ENCODE results near the gene SULT2B1. TPM values are rescaled to one million over a fixed set of nuclear protein-coding genes. Genes with fewer than 3 reads are reported as not detected.
"Not testable (repeated sequence)": the region's sequence is repeated elsewhere in the genome, so short reads cannot be mapped to it uniquely, and the experiment has no call there.

SULT2B1 gene
- total RNA-seq, 2 donors from 2014 or later, result 1.4 to 7.7 TPM

GRCh38 chr19:48629297-48629598, 77.3 kb downstream of the SULT2B1 start:
- Histone ChIP-seq H3K4me1 (peaks cover 40% of the 10 kb centered on the region), H3K4me3 (no peak overlapping the region), H3K36me3 (no peaks in the 10 kb centered on the region), H3K27me3 (no peaks in the 10 kb centered on the region), H3K9me3 (no peaks in the 10 kb centered on the region), H3K27ac (peak overlapping the region; percentile 85), H3K9ac (ENCODE audit: low read depth in 2 of 2, low read length in 2 of 2) (no peak overlapping the region)
- intact Hi-C loops (cut with DNase I), result no loop called here
- no peak for TF ChIP-seq CTCF (IDR thresholded peaks at IDR 0.05)
- no peak for DNase-seq

GRCh38 chr19:48629599-48630295, 77.8 kb downstream of the SULT2B1 start:
- H3K9me3 ChIP-seq, result no peaks in the 10 kb centered on the region
- no peaks in the 10 kb centered on the region for H3K27me3 ChIP-seq
- H3K27ac ChIP-seq, result peak overlapping the region; percentile 85
- intact Hi-C loops (cut with DNase I), result no loop called here
- TF ChIP-seq CTCF (IDR thresholded peaks at IDR 0.05), result no peak
- H3K4me3 ChIP-seq, result peak overlapping the region; percentile 8
- no peaks in the 10 kb centered on the region for H3K36me3 ChIP-seq
- H3K4me1 ChIP-seq, result peaks cover 42% of the 10 kb centered on the region
- DNase-seq, result peak; percentile 92
- peak overlapping the region; percentile 48 to 57 for H3K9ac ChIP-seq (ENCODE audit: low read depth in 2 of 2, low read length in 2 of 2)

GRCh38 chr19:48630296-48631063, 78.5 kb downstream of the SULT2B1 start:
- no peak for TF ChIP-seq CTCF (IDR thresholded peaks at IDR 0.05)
- H3K4me3 ChIP-seq, result peak overlapping the region; percentile 8

GRCh38 chr19:48631225-48631624, 79.3 kb downstream of the SULT2B1 start:
- H3K4me3 ChIP-seq, result no peak overlapping the region
- no peaks in the 10 kb centered on the region for H3K27me3 ChIP-seq
- no peak for DNase-seq
- peaks cover 47% of the 10 kb centered on the region for H3K4me1 ChIP-seq
- no peaks in the 10 kb centered on the region for H3K9me3 ChIP-seq
- no peaks in the 10 kb centered on the region for H3K36me3 ChIP-seq
- peak overlapping the region; percentile 85 for H3K27ac ChIP-seq
- no peak for TF ChIP-seq CTCF (IDR thresholded peaks at IDR 0.05)
- peak overlapping the region; percentile 48 to 57 for H3K9ac ChIP-seq (ENCODE audit: low read depth in 2 of 2, low read length in 2 of 2)
- intact Hi-C loops (cut with DNase I), result no loop called here

More at GRCh38 chr19:48630296-48631063, 78.5 kb downstream of the SULT2B1 start:
- Histone ChIP-seq H3K9ac (ENCODE audit: low read depth in 2 of 2, low read length in 2 of 2) (peak overlapping the region; percentile 48 to 57), H3K9me3 (no peaks in the 10 kb centered on the region), H3K4me1 (peaks cover 47% of the 10 kb centered on the region), H3K27ac (peak overlapping the region; percentile 85), H3K36me3 (no peaks in the 10 kb centered on the region), H3K27me3 (no peaks in the 10 kb centered on the region)
- intact Hi-C loops (cut with DNase I), result no loop called here
- DNase-seq, result peak; percentile 69

- intact Hi-C loops (cut with DNase I); H3K27me3 ChIP-seq; H3K9me3 ChIP-seq; H3K36me3 ChIP-seq; DNase-seq; H3K4me3 ChIP-seq; H3K27ac ChIP-seq: not testable (repeated sequence)
- H3K9ac ChIP-seq (ENCODE audit: low read depth in 2 of 2, low read length in 2 of 2), result peak overlapping the region in 1 of 2 donors; percentile 86
- H3K4me1 ChIP-seq, result peaks cover 40% of the 10 kb centered on the region
Measured at GRCh38 chr19:48632286-48632685, 80.3 kb downstream of the SULT2B1 start.

- no peaks in the 10 kb centered on the region for H3K36me3 ChIP-seq
- no peaks in the 10 kb centered on the region for H3K9me3 ChIP-seq
- no peaks in the 10 kb centered on the region for H3K27me3 ChIP-seq
- H3K4me3 ChIP-seq, result no peak overlapping the region
- H3K27ac ChIP-seq, result no peak overlapping the region
- no peak for DNase-seq
- H3K9ac ChIP-seq (ENCODE audit: low read depth in 2 of 2, low read length in 2 of 2), result peak overlapping the region in 1 of 2 donors; percentile 86
- peaks cover 36% of the 10 kb centered on the region for H3K4me1 ChIP-seq
- intact Hi-C loops (cut with DNase I), result no loop called here
- no peak for TF ChIP-seq CTCF (IDR thresholded peaks at IDR 0.05)
Measured at GRCh38 chr19:48632692-48633147, 80.7 kb downstream of the SULT2B1 start.
